Tibial nerve (tissue), 4 donors: Measurements from ENCODE around the gene FGGY. TPM values are rescaled to one million over a fixed set of nuclear protein-coding genes. Genes with fewer than 3 reads are reported as not detected.

ENCODE experiments used
- DNase-seq, 2 donors: peaks; one replicate each; pipeline ENCODE4 v3.0.0-alpha.2; 2019; ENCODE audit warnings: low spot score in 2 of 2
- H3K27ac ChIP-seq, 4 donors: fragments of 200-600 bp; sonication (generic) in 3 of 4; one replicate each; pipeline ENCODE4 v1.5.1; 2017 to 2019; ENCODE audit warnings: mild to moderate bottlenecking in 1 of 4
- H3K27me3 ChIP-seq, 2 donors: fragments of 200-600 bp; sonication (generic) in 1 of 2; one replicate each; pipeline versions ENCODE4 v1.5.1 to v1.6.0; 2017 to 2019
- H3K36me3 ChIP-seq, 3 donors: fragments of 200-600 bp; sonication (generic); one replicate each; pipeline ENCODE4 v1.5.1; 2018 to 2019
- H3K4me1 ChIP-seq, 4 donors: fragments of 200-600 bp; sonication (generic) in 3 of 4; one replicate each; pipeline ENCODE4 v1.5.1; 2017 to 2019
- H3K4me3 ChIP-seq, 4 donors: fragments of 200-600 bp; sonication (generic) in 3 of 4; one replicate each; pipeline ENCODE4 v1.5.1; 2017 to 2019; ENCODE audit warnings: mild to moderate bottlenecking in 1 of 4, moderate library complexity in 1 of 4
- H3K9me3 ChIP-seq, 4 donors: fragments of 200-600 bp; sonication (generic) in 3 of 4; one replicate each; pipeline ENCODE4 v1.5.1; 2017 to 2019
- EP300 ChIP-seq, 2 donors: sonication (generic); formaldehyde crosslinking; IDR thresholded peaks; one replicate each; pipeline ENCODE4 v1.6.1; 2017; ENCODE audit warnings: antibody characterized with exemption in 2 of 2, mild to moderate bottlenecking in 1 of 2
- POLR2A ChIP-seq, 2 donors: fragments of 450-650 bp; IDR thresholded peaks; one replicate each; pipeline ENCODE4 v1.6.1; 2017; ENCODE audit warnings: antibody characterized with exemption in 2 of 2, mild to moderate bottlenecking in 2 of 2, moderate library complexity in 2 of 2
- WGBS, 2 donors: methylation state at CpG; one replicate each; pipeline ENCODE4 v1.1.5; 2018; 5-methylcytosine and 5-hydroxymethylcytosine counted together
- total RNA-seq, 4 donors: library from RNA; depleted of rRNA; stranded (reverse); fragments of >200 nt; gene quantifications; one replicate each; pipeline ENCODE4 v1.1.0, GENCODE V29; 2016
- TF ChIP-seq, protein P1 (sequence below), 5 experiments: fragments of 200-600 bp in 3 of 5; fragments of 450-650 bp in 2 of 5; sonication (generic) in 3 of 5; IDR thresholded peaks; one replicate each; pipeline ENCODE4 v1.5.1; 2016 to 2019; ENCODE audit warnings: antibody characterized with exemption in 5 of 5, mild to moderate bottlenecking in 3 of 5, moderate library complexity in 2 of 5

Gene FGGY
- total RNA-seq, 4 donors from 2014 or later = 27.0 to 40.6 (median 32.9) TPM

DNA sequence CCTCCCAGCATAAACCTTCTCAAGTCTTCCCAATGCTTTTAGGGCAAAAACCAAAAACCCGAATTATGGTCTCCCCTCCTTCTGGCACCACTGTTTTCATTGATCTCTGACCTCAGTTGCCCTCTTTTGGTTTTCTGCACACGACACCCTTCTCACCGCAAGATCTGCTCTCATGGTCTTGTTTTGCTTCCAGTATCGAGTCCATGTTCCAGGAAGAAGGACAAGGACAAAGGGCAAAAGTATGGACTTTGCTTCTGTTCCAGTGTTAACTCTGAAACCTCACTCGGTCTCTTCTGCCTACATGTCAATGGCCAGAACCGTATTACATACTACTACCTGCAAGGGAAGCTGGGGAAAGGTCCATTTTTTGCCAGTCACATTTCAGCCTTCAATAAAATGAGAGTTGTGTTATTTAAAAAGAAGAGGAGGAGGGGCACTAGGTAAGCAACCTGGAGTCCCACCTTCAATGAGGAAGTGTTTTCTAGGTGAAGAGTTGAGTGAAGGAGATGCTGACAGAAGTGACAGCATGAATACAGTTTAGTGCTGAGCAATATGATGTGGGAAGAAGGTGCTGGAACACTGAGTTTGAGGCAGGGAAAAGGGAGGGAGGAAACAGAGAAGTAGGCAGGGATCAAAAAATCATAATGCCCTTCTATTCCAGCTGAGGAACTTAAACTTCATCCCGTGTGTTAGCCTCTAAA lies 183.4 kb downstream of the FGGY start:
- TF ChIP-seq, protein P1, sequence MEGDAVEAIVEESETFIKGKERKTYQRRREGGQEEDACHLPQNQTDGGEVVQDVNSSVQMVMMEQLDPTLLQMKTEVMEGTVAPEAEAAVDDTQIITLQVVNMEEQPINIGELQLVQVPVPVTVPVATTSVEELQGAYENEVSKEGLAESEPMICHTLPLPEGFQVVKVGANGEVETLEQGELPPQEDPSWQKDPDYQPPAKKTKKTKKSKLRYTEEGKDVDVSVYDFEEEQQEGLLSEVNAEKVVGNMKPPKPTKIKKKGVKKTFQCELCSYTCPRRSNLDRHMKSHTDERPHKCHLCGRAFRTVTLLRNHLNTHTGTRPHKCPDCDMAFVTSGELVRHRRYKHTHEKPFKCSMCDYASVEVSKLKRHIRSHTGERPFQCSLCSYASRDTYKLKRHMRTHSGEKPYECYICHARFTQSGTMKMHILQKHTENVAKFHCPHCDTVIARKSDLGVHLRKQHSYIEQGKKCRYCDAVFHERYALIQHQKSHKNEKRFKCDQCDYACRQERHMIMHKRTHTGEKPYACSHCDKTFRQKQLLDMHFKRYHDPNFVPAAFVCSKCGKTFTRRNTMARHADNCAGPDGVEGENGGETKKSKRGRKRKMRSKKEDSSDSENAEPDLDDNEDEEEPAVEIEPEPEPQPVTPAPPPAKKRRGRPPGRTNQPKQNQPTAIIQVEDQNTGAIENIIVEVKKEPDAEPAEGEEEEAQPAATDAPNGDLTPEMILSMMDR (IDR thresholded peaks at IDR 0.05) = no peak
- TF ChIP-seq EP300 (IDR thresholded peaks at IDR 0.05) (no peak), POLR2A (IDR thresholded peaks at IDR 0.05) (no peak)
- H3K27me3 ChIP-seq = no peaks in the 10 kb centered on the region
- peaks cover 0 to 11% (median 0%) of the 10 kb centered on the region in 4 donors for H3K4me1 ChIP-seq
- no peaks in the 10 kb centered on the region for H3K36me3 ChIP-seq
- DNase-seq = no peak
- no peaks in the 10 kb centered on the region for H3K9me3 ChIP-seq
- WGBS, 2 donors = 89 to 92% methylated on average over 7 of the region's 7 CpGs
- no peak overlapping the region for H3K4me3 ChIP-seq
- H3K27ac ChIP-seq = no peak overlapping the region

DNA sequence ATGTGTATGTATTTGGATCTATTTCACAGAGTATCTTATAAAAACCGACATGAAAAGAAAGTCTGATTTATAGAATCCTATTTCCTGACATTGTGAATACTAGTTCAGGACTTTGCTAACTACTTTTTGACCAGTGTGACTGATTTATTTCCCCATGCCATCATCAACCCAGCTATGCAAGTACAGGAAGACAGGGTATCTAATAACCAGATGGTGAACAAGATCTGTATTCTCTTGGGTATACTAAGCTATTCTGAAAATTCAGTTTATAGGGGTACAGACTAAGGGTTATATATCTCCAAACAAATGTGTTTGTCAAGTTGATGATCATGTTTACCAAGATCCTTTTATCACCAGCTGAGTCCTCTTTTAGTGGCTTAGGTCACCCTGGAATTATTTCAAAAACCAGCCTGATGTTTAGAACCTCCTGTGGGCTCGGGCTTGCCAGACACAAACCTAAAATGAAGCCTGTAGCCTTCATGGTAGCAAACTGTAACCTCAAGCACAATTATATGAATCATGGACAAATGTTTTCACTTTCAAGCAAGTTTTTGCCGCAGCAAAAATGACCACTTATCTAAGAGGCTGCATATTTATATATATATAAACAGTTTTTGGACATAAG lies 185.1 kb downstream of the FGGY start:
- no peak for DNase-seq
- TF ChIP-seq POLR2A (IDR thresholded peaks at IDR 0.05) = no peak
- TF ChIP-seq EP300 (IDR thresholded peaks at IDR 0.05) = no peak
- peaks cover 0 to 12% (median 0%) of the 10 kb centered on the region in 4 donors for H3K4me1 ChIP-seq
- H3K27ac ChIP-seq = no peak overlapping the region
- no peaks in the 10 kb centered on the region for H3K27me3 ChIP-seq
- H3K9me3 ChIP-seq = no peaks in the 10 kb centered on the region
- no peaks in the 10 kb centered on the region for H3K36me3 ChIP-seq
- 69 to 78% methylated on average over 3 of the region's 3 CpGs for WGBS, 2 donors
- H3K4me3 ChIP-seq = no peak overlapping the region

DNA sequence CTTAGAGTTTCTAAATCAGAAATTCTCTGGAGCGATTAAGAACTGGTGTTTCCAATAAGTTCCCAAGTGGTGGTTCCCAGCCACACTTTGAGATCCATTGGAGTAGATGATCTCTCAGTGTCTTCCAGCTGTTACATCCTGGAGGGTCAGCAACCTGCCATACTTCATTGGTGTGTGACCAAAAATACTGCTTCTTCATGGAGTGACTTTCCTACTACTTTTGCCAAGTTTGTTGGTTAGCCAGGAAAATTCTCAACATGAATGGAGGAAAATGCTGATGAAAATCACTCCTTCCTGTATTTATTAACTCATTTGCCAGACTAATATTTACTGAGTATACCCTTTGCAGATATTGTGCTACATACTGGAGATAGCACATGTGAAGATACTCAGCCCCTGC lies 186.1 kb downstream of the FGGY start:
- TF ChIP-seq POLR2A (IDR thresholded peaks at IDR 0.05) (no peak), EP300 (IDR thresholded peaks at IDR 0.05) (no peak)
- TF ChIP-seq, protein P1 (IDR thresholded peaks at IDR 0.05) = no peak
- Histone ChIP-seq H3K36me3 (no peaks in the 10 kb centered on the region), H3K9me3 (no peaks in the 10 kb centered on the region), H3K27me3 (no peaks in the 10 kb centered on the region), H3K27ac (no peak overlapping the region), H3K4me3 (no peak overlapping the region), H3K4me1 (peaks cover 0 to 18% (median 0%) of the 10 kb centered on the region in 4 donors)
- WGBS, 2 donors = 77 to 83% methylated on average over 1 of the region's 1 CpG
- DNase-seq = no peak

DNA sequence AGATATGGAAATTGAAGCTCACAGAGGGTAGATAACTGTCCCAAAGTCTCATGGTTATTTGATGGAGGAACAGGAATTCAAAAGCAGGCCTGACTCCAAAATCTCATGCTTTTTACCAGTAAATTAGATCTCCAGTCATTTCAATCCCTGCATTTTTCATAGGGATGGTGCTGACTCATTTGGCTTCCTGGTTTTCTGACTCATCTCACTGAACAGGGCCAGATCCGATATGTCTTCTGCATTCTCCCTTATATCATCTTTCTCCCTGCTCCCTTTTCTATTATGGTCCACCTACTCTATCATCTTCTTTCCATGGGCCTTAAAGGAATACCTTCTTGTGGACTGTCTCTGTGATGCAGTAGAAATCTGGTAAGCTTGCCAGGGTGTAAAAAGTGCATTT lies 187.2 kb downstream of the FGGY start:
- no peak overlapping the region for H3K4me3 ChIP-seq
- 15 to 16% methylated on average over 1 of the region's 1 CpG for WGBS, 2 donors
- H3K27me3 ChIP-seq = no peaks in the 10 kb centered on the region
- no peaks in the 10 kb centered on the region for H3K9me3 ChIP-seq
- DNase-seq = no peak
- no peak overlapping the region for H3K27ac ChIP-seq
- H3K4me1 ChIP-seq = peaks cover 0 to 18% (median 0%) of the 10 kb centered on the region in 4 donors
- TF ChIP-seq, protein P1 (IDR thresholded peaks at IDR 0.05) = no peak
- no peaks in the 10 kb centered on the region for H3K36me3 ChIP-seq

DNA sequence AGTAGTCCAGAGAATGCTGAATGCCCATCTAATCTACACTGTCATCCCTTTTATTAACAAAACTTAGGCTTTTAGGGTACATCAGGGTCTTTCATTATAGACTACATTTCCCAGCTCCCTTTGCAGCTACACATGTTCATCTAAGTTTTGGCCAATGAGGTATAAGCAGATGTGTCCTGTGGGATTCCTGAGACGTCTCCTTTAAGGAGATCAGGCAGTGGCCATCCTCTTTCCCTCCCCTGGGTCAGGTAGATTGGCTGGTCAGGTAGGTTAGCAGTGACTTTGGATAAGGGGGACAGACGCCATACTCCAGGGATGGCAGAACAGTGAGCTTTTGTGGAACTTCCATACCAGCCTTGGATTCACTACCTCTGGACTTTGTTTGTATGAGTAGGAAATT lies 188.3 kb downstream of the FGGY start:
- Histone ChIP-seq H3K4me3 (no peak overlapping the region), H3K27ac (no peak overlapping the region), H3K4me1 (peaks cover 0 to 18% (median 0%) of the 10 kb centered on the region in 4 donors), H3K27me3 (no peaks in the 10 kb centered on the region), H3K9me3 (no peaks in the 10 kb centered on the region), H3K36me3 (no peaks in the 10 kb centered on the region)
- no peak for DNase-seq
- 94 to 95% methylated on average over 2 of the region's 2 CpGs for WGBS, 2 donors
- no peak for TF ChIP-seq EP300 (IDR thresholded peaks at IDR 0.05)
- TF ChIP-seq, protein P1 (IDR thresholded peaks at IDR 0.05) = no peak
- TF ChIP-seq POLR2A (IDR thresholded peaks at IDR 0.05) = no peak
